Right ventricle myocardium superior (tissue), 1 donor: ENCODE measurements around the gene ABCA4. TPM values are rescaled to one million over a fixed set of nuclear protein-coding genes. Genes with fewer than 3 reads are reported as not detected.
A peak's percentile ranks its signal among the peaks of the same experiment; 100 is the strongest.

Experiments used
- ATAC-seq: fragments of 200-7000 bp; cut with Tn5 transposase; one replicate; pipeline ENCODE4 v1.9.1; 2020; ENCODE audit warnings: mild to moderate bottlenecking; ENCODE audit not compliant: poor library complexity
- DNase-seq: peaks from one replicate; pipeline ENCODE4 v3.0.0-alpha.2; 2020
- intact Hi-C: fragments of 100-400 bp; cut with DNase I; formaldehyde crosslinking; loops from one replicate; pipeline ENCODE4 v1.11.2; 2022
- total RNA-seq: library from RNA; stranded (reverse); fragmentation: NEBNext Ultra II Directional; extraction: Animal tissue kit (Norgen Biotek cat#: 25700); gene quantifications from one replicate; pipeline ENCODE4 v1.2.1, GENCODE V29; 2021
- donor health status: DM: no; HTN: yes; CAD: no; lungs with severe emphysema.

Gene ABCA4
- total RNA-seq, 1 donor from 2014 or later = 0.08 TPM

- intact Hi-C loops = no loop called here
- DNase-seq (no peak), ATAC-seq (no peak)
Observed at GRCh38 chr1:93979040-93979717, 141.8 kb downstream of the ABCA4 start.

GRCh38 chr1:93977598-93977945 is 143.4 kb downstream of the ABCA4 start:
- DNase-seq (no peak), ATAC-seq (no peak)
- intact Hi-C loops = no loop called here

GRCh38 chr1:93976711-93977597 is 144.0 kb downstream of the ABCA4 start:
- ATAC-seq = no peak
- intact Hi-C loops = no loop called here
- DNase-seq = no peak

- ATAC-seq (no peak), DNase-seq (no peak)
- intact Hi-C loops = no loop called here
Observed at GRCh38 chr1:93976291-93976690, 144.7 kb downstream of the ABCA4 start.

DNA sequence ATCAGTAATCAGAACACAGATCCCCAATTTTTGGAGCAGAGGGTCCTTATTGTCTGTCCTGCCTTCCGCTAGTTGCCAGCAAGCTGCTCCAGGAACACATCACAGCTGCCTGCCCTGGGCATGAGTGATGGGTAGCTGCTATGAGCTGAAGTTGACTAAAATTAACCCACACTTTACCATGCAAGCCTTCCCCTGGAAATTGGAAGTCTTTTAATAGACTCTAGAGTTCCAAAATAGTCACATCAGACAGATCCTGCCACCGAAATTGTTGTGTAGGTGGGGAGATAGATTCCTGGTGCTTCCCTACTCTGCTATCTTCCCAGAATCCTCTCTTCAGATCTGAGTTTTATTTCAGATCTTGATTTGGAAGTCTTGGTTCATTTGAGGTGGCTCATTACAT is 148.6 kb downstream of the ABCA4 start:
- ATAC-seq (no peak), DNase-seq (no peak)
- intact Hi-C loops = no loop called here

DNA sequence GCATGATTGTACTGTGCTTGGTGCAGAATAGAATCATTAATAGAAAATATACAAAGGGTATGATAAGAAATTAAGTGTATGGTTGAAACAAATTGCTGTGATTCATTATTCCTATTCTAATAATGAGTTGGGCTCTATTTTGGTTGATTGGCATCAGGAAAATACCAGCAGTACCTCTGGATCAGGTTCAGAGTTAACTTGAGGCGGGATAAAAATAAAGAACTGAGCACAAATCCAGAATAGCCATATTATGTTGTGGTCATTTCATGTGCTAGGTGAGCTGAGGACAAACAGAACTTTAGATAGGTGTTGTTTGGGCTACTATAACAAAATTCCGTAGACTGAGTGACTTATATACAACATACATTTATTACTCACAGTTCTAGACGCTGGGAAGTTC is 151.1 kb downstream of the ABCA4 start:
- intact Hi-C loops = no loop called here
- ATAC-seq (no peak), DNase-seq (no peak)

DNA sequence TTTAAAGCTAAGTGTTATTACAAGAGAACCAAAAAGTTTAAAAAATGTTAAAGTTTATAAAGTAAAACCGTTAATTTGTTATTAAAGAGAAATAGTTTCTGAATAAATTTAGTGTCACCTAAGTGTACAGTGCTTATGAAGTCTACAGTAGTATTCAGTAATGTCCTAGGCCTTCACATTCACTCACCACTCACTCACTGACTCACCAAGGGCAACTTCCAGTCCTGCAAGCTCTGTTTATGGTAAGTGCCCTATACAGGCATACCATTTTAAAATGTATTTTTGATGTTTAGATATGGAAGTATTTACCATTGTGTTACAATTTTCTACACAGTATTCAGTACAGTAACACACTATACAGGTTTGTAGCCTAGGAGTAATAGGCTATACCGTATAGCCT is 151.6 kb downstream of the ABCA4 start:
- intact Hi-C loops = no loop called here
- ATAC-seq (no peak), DNase-seq (no peak)

DNA sequence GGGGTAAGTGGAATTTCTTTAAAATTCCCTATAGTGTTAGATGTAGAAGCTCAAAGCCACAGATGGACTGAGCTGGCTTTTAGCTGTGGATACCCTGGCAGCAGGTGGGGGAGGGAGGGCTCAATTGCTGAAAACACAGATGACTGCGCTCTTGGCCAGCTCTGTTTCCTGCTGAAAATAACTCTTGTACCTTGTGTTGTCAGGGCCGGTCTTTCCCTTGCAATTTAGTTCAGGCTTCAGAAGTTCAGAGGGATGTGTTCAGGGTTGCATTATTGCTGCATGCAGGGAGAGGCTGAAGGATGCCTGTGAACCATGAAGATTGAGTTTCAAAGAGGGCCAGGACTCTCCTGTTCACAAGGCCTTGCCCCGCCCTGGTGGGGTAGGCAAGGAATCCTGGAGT is 153.6 kb downstream of the ABCA4 start:
- DNase-seq = no peak
- intact Hi-C loops = no loop called here
- peak; percentile 75 for ATAC-seq

DNA sequence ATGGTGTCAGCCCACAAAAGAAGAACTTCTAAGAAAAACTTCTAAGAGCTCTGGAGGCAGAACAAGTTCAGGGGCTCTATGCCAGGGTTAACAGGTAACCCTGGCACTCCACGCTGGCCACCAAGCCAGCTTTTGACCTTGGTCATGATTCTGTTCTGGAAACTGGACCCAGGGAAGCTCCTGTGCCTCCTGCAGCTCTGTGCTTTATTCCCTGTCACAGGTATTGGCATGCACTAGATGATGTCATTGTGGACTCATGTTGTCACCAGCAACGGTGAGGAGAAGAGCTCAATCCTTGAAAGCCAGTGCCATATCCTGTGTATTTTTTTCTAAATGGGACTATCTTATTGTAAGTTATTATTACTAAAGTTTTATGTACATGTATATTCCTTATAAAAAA is 155.1 kb downstream of the ABCA4 start:
- ATAC-seq (peak; percentile 38), DNase-seq (no peak)
- intact Hi-C loops = no loop called here

GRCh38 chr1:93965256-93965655 is 155.7 kb downstream of the ABCA4 start:
- intact Hi-C loops = no loop called here
- no peak for DNase-seq
- no peak for ATAC-seq

DNA sequence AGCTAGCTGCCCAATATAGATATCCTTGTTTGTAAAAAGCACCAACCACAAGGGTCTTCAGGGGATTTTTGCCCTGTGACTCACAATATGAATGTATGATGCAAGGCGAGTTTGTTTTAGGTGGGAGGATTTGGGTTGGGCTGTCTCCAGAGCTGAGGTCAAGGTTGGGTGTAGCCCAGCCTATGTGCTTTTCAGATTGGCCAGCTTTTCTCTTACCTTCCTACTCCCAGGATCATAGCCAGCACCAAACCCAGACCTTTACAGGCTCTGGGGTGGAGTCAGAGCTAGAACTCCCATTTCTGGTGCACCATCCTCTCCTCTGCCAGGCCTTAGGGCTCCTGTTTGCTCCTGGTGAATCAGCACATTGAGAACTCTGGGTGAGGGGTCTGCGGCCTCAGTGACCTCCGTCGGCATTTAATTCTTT is 156.2 kb downstream of the ABCA4 start:
- intact Hi-C loops = no loop called here
- DNase-seq = no peak
- no peak for ATAC-seq

DNA sequence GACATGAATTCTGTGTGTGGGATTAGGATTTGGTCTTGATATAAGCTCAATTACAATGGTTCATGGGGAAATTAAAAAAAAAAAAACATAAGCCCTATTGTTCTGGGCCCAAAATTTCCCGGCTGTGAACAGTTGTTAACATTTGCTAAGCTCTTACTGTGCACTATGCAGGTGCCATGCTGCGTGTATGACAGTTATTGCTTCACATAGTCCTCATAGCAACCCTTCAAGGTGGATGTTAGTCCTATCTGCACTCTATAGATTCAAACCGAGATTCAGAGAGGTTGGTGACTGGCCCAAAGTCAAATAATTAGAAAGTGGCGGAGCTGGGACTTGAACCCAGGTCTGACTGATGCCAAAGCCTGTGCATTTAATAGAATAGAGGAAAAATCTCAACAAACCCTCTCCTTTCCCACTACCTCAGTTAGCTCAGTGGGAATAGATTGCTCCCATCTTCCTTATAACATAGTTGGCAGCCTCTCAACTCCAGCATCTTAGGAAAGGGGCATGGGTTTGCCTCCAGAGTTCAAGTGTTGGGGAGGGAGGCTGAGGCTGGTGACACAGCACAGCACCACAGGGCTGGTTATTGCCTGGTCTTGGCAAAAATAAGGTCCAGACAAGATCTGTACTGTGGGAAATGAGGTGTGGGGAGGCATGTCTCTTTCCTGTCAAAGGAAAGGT is 156.7 kb downstream of the ABCA4 start:
- intact Hi-C loops = no loop called here
- ATAC-seq (no peak), DNase-seq (no peak)

DNA sequence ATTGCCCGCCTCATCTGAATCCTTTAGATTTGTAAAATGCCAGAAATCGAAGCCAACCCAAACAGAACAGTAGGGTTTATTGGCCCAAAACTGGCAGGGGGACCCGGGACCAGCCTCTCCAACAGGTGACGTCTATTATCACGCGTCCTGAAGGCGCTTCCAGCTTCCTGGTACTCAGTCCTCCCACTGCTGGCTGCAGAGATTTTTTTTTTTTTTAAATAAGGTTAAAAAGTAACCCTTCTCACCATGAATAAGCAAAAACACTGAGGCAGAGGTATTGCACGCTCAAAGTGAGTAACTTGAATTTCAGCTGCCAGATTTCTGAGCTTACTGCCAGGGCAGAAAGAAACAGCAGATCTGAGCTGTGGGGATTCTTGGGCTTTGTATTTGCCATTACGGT is 157.4 kb downstream of the ABCA4 start:
- intact Hi-C loops = no loop called here
- DNase-seq (no peak), ATAC-seq (no peak)

DNA sequence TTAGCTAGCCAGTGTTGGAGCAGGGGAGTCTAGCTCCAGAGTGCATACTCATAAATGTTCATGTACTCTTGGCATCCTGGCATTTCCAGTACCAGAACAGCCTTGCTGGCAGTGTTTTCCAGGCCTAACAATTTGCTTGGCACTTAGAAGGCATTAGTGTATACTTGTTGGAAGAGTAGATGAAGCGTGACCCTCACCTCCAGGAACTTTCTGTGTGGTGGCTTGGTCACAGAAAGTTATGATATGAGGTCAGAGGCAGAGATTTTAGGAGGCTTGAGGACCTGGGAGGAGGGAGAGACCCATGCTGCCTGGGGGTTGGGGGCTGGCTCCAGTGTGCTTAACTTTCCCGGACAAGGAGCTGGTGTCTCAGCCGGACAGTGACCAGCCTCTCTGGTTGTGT is 159.0 kb downstream of the ABCA4 start:
- ATAC-seq (no peak), DNase-seq (no peak)
- intact Hi-C loops = no loop called here

DNA sequence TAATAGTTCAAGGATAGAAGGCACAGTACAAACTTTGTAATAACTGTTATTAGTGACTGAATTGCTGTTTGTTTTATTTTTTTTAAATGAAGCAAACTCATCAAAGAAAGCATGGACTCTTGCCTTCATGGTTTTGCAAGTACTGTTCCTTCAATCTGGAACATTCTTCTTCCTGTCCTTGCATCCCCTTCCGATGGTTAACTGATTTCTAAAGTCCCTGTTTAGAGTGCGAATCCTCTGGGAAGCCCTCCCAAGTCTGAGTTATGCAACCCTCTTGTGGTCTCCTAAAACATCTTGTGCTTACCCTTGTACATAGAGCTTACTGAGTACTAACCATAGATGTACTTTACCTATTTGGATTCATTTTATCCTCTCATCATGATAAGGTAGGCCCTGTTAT is 159.5 kb downstream of the ABCA4 start:
- DNase-seq = no peak
- no peak for ATAC-seq
- intact Hi-C loops = no loop called here

GRCh38 chr1:93960641-93961147 is 160.3 kb downstream of the ABCA4 start:
- ATAC-seq = no peak

DNA sequence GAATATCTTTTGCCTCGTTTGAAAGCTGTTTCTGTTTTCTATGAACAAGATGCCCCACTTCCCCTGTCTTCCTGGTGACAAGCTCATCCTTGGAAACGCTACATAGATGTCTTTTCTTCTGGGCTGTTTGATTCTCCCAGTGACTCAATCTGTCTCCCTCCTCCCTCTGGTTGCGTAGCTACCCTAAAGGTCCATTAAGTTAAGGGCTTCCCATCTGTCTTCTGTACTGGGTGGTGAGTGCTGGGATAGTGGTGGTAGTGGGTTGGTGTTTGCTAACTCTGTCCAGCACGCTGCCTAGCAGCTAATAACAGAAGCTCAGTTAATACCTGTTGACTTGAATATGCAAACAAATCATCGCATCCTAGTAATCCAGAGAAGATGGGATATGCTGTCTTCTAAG is 161.5 kb downstream of the ABCA4 start:
- intact Hi-C loops = no loop called here
- ATAC-seq (no peak), DNase-seq (no peak)

More at GRCh38 chr1:93960641-93961147, 160.3 kb downstream of the ABCA4 start:
- intact Hi-C loops = no loop called here
- no peak for DNase-seq

DNA sequence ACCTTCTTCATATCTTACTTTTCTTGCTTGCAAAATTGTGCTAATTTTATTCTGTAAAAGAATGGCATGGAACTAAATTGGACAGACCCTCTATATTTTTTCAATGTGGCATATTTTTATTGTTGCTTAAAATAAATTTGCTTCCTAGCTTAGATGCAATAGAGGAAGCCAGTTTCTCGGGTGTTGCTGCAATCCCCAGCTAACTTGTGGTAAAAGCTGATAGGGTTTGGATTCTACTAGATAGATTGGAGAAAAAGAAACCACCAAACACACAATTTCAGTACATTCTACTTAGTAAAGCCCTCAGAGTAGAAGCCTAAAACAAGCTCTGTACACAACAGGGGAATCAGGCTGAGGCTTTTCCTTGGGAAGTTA is 162.2 kb downstream of the ABCA4 start:
- no peak for DNase-seq
- ATAC-seq = no peak
- intact Hi-C loops = no loop called here

DNA sequence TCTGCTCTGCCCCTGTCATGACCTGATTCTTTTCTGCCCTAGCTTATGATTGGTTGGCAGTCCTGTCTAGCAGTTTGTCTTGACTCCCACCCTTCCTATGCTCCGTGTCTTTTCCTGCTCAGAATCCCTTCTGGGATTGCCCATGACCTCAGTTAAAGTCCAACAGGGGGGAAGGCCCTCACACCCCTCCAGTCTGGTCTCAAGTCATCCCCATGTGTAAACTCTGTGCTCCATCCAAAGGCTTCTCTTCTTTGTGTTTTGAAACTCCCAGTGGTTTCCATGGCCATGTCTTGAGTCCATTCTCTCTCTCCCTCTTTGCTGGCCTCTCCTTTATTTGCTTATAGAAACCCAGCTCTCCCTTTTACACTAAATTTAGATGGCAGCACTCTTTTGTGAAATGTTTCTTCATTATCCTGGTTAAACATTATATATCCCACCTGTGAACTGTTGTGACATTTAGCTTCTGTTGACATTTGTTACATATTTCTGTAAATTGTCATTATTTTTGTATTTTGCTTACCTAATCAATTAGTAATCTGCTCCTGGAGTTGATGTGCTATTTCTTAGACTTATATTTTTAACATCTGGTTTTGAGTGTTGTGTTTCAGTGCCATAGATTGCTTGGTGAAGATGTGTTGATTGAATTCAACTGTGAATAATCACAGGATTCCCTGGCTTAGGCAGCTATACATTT is 162.8 kb downstream of the ABCA4 start:
- no peak for ATAC-seq
- intact Hi-C loops = no loop called here
- no peak for DNase-seq
